ENCODE measurements around the gene PAM. TPM values are rescaled to one million over a fixed set of nuclear protein-coding genes. Genes with fewer than 3 reads are reported as not detected.

The PAM gene
- total and polyA plus RNA-seq, 2 of the 8 experiments (the other 6 are each of a cell fraction or from before 2014, with no cell fraction given): 30.4 to 67.8 TPM

- Histone ChIP-seq H2AFZ (ENCODE audit: low read length) (no peak overlapping the region), H3K18ac (ENCODE audit: extremely low read depth, low read length) (no peak overlapping the region), H4K8ac (ENCODE audit: extremely low read depth, insufficient read depth, low read length) (no peak overlapping the region), H3K9me3 (ENCODE audit: insufficient read depth in 2 of 2, low read depth in 1 of 2, low read length in 1 of 2) (no peaks in the 10 kb centered on the region), H3K14ac (ENCODE audit: insufficient read length) (no peak overlapping the region), H3K27me3 (replicated peaks in 1 of 4; ENCODE audit: control insufficient read depth in 3 of 4, extremely low read depth in 1 of 4, insufficient read depth in 3 of 4, low read length in 3 of 4) (no peaks in the 10 kb centered on the region; a peak in 1 of 7 replicates), H3K4me3 (ENCODE audit: extremely low read depth in 1 of 4, insufficient read depth in 2 of 4, low read depth in 3 of 4, low read length in 4 of 4) (no peak overlapping the region), H2BK5ac (ENCODE audit: low read depth, low read length) (no peak overlapping the region), H3K4me1 (replicated peaks in 1 of 4; ENCODE audit: control insufficient read depth in 3 of 4, insufficient read depth in 4 of 4, low read length in 3 of 4) (no peaks in the 10 kb centered on the region), H4K20me1 (replicated peaks in 1 of 2; ENCODE audit: control insufficient read depth in 1 of 2, insufficient read depth in 2 of 2, low read length in 2 of 2) (no peaks in the 10 kb centered on the region), H3K9ac (replicated peaks in 1 of 4; ENCODE audit: extremely low read depth in 1 of 4, low read depth in 3 of 4, low read length in 3 of 4) (no peak overlapping the region), H2BK20ac (ENCODE audit: low read length) (no peak overlapping the region), H4K91ac (replicated peaks; ENCODE audit: insufficient read length, low read length) (no peak overlapping the region), H3K23me2 (ENCODE audit: low read depth, low read length) (no peaks in the 10 kb centered on the region), H3K36me3 (ENCODE audit: control insufficient read depth in 2 of 4, insufficient read depth in 4 of 4, low read length in 3 of 4) (no peaks in the 10 kb centered on the region), H3K4me2 (ENCODE audit: insufficient read depth in 1 of 2, low read depth in 2 of 2, low read length in 2 of 2) (no peak overlapping the region), H4K5ac (ENCODE audit: insufficient read length, low read depth, low read length) (no peak overlapping the region), H2AK5ac (ENCODE audit: low read depth, low read length) (no peak overlapping the region), H2BK15ac (ENCODE audit: low read length) (no peak overlapping the region), H2BK12ac (ENCODE audit: low read depth, low read length) (no peak overlapping the region), H2BK120ac (replicated peaks; ENCODE audit: low read depth, low read length) (no peak overlapping the region), H3K79me1 (ENCODE audit: low read depth, low read length) (no peaks in the 10 kb centered on the region), H3K79me2 (ENCODE audit: control insufficient read depth in 1 of 2, insufficient read depth in 2 of 2, low read length in 2 of 2) (no peaks in the 10 kb centered on the region), H3K4ac (replicated peaks; ENCODE audit: insufficient read length, low read depth, low read length) (no peak overlapping the region), H3K23ac (ENCODE audit: insufficient read length) (no peak overlapping the region), H3K27ac (ENCODE audit: low read depth, low read length) (no peak overlapping the region), H3K56ac (replicated peaks; ENCODE audit: insufficient read length, low read depth, low read length) (no peak overlapping the region)
- TF ChIP-seq JUND (IDR thresholded peaks at IDR 0.05; ENCODE audit: low read length): no peak
- ChIA-PET POLR2A (ENCODE audit: partially characterized antibody) (no interaction called here), CTCF (ENCODE audit: partially characterized antibody) (no interaction called here)
- 92% methylated on average over 4 of the region's 4 CpGs; no CpG with 5 or more reads in 1 of the 2 experiments for WGBS, 2 experiments (ENCODE audit: extremely low coverage in 1 of 2, insufficient coverage in 1 of 2, insufficient read length in 1 of 2, insufficient replicate concordance in 2 of 2, low coverage in 1 of 2, low lambda C conversion rate in 2 of 2, missing lambda C conversion rate in 1 of 2)
- FAIRE-seq: no peak
- DNase-seq (ENCODE audit: low read depth in 1 of 2, low spot score in 2 of 2): no peak
Measured at GRCh38 chr5:102722931-102723330, 32.2 kb upstream of the PAM start.

Measured in H1 (cell line).